Panc1 (cell line): Measurements from ENCODE around the gene KCNH5. TPM values are rescaled to one million over a fixed set of nuclear protein-coding genes. Genes with fewer than 3 reads are reported as not detected.

Source experiments
- ATAC-seq: fragments of 200-7000 bp; cut with Tn5 transposase; 2 replicates; pipeline ENCODE4 v1.9.1; 2020; ENCODE audit warnings: mild to moderate bottlenecking, moderate library complexity
- BruUV-seq: library from RNA; stranded (reverse); fragments of 400-500 nt; replicated peaks from 2 replicates; lab custom pipeline; 2021; lab: Mats Ljungman, UMichigan
- CTCF ChIA-PET: fragments of 300-600 bp; sonication (Branson Sonifier 250); formaldehyde crosslinking; loops from one replicate; lab custom pipeline; 2022; ENCODE audit warnings: antibody characterized with exemption; lab: Charles Lee
- POLR2A ChIA-PET: fragments of 300-600 bp; sonication (Branson Sonifier 250); formaldehyde crosslinking; loops from one replicate; lab custom pipeline; 2022; ENCODE audit warnings: antibody characterized with exemption; lab: Charles Lee
- DNase-seq: peaks from one replicate; pipeline ENCODE4 v3.0.0-alpha.2; 2010; ENCODE audit warnings: low read depth, low spot score
- H3K27ac ChIP-seq: 2 replicates; pipeline ENCODE4 v1.5.1; 2011; ENCODE audit warnings: mild to moderate bottlenecking, low read length, inconsistent platforms
- H3K27me3 ChIP-seq: fragments of 200-500 bp; sonication (Bioruptor generic); 2 replicates; pipeline ENCODE4 v1.6.0; 2014; ENCODE audit warnings: low read length, inconsistent platforms; ENCODE audit not compliant: control insufficient read depth, insufficient read depth
- H3K36me3 ChIP-seq: fragments of 200-500 bp; sonication (Bioruptor generic); 2 replicates; pipeline ENCODE4 v1.5.1; 2014; ENCODE audit warnings: inconsistent platforms, mild to moderate bottlenecking, low read length, moderate library complexity; ENCODE audit not compliant: control insufficient read depth, insufficient read depth
- H3K4me1 ChIP-seq: 2 replicates; pipeline ENCODE4 v1.5.1; 2011; ENCODE audit warnings: inconsistent platforms, mild to moderate bottlenecking, low read length, moderate library complexity; ENCODE audit not compliant: control insufficient read depth, insufficient read depth
- H3K4me3 ChIP-seq, 2 experiments: 2 replicates each; pipeline ENCODE4 v1.5.1; 2011 to 2012; ENCODE audit warnings: low read depth in 2 of 2, low read length in 2 of 2, mild to moderate bottlenecking in 2 of 2, inconsistent platforms in 1 of 2, moderate library complexity in 1 of 2
- H3K9me3 ChIP-seq: fragments of 200-500 bp; sonication (Bioruptor generic); 2 replicates; pipeline ENCODE4 v1.5.1; 2014; ENCODE audit warnings: low read depth, mild to moderate bottlenecking, inconsistent platforms, low read length, moderate library complexity; ENCODE audit not compliant: control insufficient read depth, insufficient read depth
- POLR2AphosphoS5 ChIP-seq: IDR thresholded peaks from 2 replicates; pipeline ENCODE4 v1.6.1; 2012; ENCODE audit warnings: mild to moderate bottlenecking, low read depth, low read length, moderate library complexity
- SIN3A ChIP-seq: IDR thresholded peaks from 2 replicates; pipeline ENCODE4 v1.6.1; 2012; ENCODE audit warnings: low read depth, mild to moderate bottlenecking, low read length, moderate library complexity, borderline replicate concordance; ENCODE audit not compliant: insufficient read depth
- TCF7L2 ChIP-seq: IDR thresholded peaks from 2 replicates; pipeline ENCODE4 v1.6.1; 2011; ENCODE audit warnings: mild to moderate bottlenecking, low read depth, low read length, inconsistent platforms
- in situ Hi-C: cut with HindIII; loops from 2 replicates; pipeline ENCODE4 v1.10.0; 2016; ENCODE audit warnings: low sequenced_read_pairs, low pct_unique_long_range_greater_than_20kb
- intact Hi-C: fragments of 100-400 bp; cut with micrococcal nuclease; formaldehyde crosslinking; loops from one replicate; pipeline ENCODE4 v1.10.0; 2022; ENCODE audit not compliant: unreplicated experiment
- total RNA-seq: library from RNA; stranded (reverse); gene quantifications from one replicate; pipeline ENCODE4 v1.2.1, GENCODE V29; 2021; ENCODE audit not compliant: unreplicated experiment
- TF ChIP-seq, protein P1 (sequence below): fragments of 450-650 bp; IDR thresholded peaks from 2 replicates; pipeline ENCODE4 v1.5.1; 2017; ENCODE audit warnings: mild to moderate bottlenecking
- TF ChIP-seq, protein P2 (sequence below), 2 experiments: IDR thresholded peaks; 2 replicates each; pipeline ENCODE4 v1.6.1; 2011 to 2012; ENCODE audit warnings: low read depth in 2 of 2, control low read depth in 1 of 2, low read length in 1 of 2, mild to moderate bottlenecking in 1 of 2, moderate library complexity in 1 of 2; ENCODE audit not compliant: insufficient read depth in 1 of 2

The KCNH5 gene
- total RNA-seq, 1 experiment from 2014 or later: not detected

GRCh38 chr14:62694075-62694474, 351.2 kb downstream of the KCNH5 start:
- no peak overlapping the region for H3K27ac ChIP-seq
- H3K9me3 ChIP-seq: no peaks in the 10 kb centered on the region
- no peak overlapping the region for H3K4me3 ChIP-seq
- TF ChIP-seq, protein P1, sequence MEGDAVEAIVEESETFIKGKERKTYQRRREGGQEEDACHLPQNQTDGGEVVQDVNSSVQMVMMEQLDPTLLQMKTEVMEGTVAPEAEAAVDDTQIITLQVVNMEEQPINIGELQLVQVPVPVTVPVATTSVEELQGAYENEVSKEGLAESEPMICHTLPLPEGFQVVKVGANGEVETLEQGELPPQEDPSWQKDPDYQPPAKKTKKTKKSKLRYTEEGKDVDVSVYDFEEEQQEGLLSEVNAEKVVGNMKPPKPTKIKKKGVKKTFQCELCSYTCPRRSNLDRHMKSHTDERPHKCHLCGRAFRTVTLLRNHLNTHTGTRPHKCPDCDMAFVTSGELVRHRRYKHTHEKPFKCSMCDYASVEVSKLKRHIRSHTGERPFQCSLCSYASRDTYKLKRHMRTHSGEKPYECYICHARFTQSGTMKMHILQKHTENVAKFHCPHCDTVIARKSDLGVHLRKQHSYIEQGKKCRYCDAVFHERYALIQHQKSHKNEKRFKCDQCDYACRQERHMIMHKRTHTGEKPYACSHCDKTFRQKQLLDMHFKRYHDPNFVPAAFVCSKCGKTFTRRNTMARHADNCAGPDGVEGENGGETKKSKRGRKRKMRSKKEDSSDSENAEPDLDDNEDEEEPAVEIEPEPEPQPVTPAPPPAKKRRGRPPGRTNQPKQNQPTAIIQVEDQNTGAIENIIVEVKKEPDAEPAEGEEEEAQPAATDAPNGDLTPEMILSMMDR: no peak
- TF ChIP-seq TCF7L2 (no peak), SIN3A (no peak), POLR2AphosphoS5 (no peak)
- TF ChIP-seq, protein P2, sequence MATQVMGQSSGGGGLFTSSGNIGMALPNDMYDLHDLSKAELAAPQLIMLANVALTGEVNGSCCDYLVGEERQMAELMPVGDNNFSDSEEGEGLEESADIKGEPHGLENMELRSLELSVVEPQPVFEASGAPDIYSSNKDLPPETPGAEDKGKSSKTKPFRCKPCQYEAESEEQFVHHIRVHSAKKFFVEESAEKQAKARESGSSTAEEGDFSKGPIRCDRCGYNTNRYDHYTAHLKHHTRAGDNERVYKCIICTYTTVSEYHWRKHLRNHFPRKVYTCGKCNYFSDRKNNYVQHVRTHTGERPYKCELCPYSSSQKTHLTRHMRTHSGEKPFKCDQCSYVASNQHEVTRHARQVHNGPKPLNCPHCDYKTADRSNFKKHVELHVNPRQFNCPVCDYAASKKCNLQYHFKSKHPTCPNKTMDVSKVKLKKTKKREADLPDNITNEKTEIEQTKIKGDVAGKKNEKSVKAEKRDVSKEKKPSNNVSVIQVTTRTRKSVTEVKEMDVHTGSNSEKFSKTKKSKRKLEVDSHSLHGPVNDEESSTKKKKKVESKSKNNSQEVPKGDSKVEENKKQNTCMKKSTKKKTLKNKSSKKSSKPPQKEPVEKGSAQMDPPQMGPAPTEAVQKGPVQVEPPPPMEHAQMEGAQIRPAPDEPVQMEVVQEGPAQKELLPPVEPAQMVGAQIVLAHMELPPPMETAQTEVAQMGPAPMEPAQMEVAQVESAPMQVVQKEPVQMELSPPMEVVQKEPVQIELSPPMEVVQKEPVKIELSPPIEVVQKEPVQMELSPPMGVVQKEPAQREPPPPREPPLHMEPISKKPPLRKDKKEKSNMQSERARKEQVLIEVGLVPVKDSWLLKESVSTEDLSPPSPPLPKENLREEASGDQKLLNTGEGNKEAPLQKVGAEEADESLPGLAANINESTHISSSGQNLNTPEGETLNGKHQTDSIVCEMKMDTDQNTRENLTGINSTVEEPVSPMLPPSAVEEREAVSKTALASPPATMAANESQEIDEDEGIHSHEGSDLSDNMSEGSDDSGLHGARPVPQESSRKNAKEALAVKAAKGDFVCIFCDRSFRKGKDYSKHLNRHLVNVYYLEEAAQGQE (IDR thresholded peaks at IDR 0.05; ENCODE audit: insufficient read depth in 1 of 2, low read depth in 2 of 2, low read length in 1 of 2): no peak
- ATAC-seq (no peak), DNase-seq (no peak)
- H3K36me3 ChIP-seq: no peaks in the 10 kb centered on the region
- peaks cover 9% of the 10 kb centered on the region; the same call in 1 of the 2 replicates for H3K4me1 ChIP-seq
- BruUV-seq: no TSS peak
- CTCF ChIA-PET: no interaction called here
- intact Hi-C loops: no loop called here
- POLR2A ChIA-PET: no interaction called here
- in situ Hi-C loops: no loop called here
- no peaks in the 10 kb centered on the region for H3K27me3 ChIP-seq

DNA sequence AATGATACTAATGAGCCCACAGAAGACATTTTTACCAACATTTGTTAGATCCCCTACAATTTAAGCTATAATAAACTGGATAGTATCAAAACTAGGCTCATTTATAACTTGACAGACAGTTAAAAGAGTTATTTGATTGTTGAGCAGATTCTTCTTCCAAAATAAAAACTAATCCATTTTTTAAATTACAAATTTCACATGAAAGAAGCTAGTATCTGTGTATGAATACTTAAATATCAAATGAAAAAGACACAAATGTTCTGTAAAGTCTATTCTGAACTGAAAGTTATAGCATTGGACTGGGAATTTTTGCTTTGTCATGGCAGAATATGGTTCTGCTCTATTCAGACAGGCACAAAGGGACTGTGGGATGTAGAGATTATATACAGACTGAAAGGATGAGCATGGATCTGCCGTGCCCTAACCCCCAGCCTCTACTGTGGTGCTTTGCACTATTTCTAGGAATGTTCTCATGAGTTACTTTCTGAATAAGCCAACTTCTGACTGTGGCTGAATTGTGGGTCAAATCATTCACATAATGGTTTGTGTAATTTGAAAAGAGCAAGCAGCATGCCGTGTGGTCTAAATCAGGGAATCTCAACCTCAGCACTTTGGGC, 352.7 kb downstream of the KCNH5 start:
- H3K4me1 ChIP-seq: peaks cover 9% of the 10 kb centered on the region; the same call in 1 of the 2 replicates
- peak overlapping the region; percentile 63; the same call in 1 of the 2 replicates for H3K27ac ChIP-seq
- DNase-seq (no peak), ATAC-seq (peak; percentile 64; the same call in 1 of the 2 replicates)
- H3K27me3 ChIP-seq: no peaks in the 10 kb centered on the region
- ChIA-PET POLR2A (no interaction called here), CTCF (no interaction called here)
- no TSS peak for BruUV-seq
- TF ChIP-seq, protein P1: no peak
- in situ Hi-C loops: no loop called here
- H3K36me3 ChIP-seq: no peaks in the 10 kb centered on the region
- no peak overlapping the region for H3K4me3 ChIP-seq
- intact Hi-C loops: no loop called here
- no peaks in the 10 kb centered on the region; the same call in 1 of the 2 replicates for H3K9me3 ChIP-seq
